Measurements from ENCODE around the gene FCER1G. TPM values are rescaled to one million over a fixed set of nuclear protein-coding genes. Genes with fewer than 3 reads are reported as not detected.

FCER1G gene
- total RNA-seq, 1 donor = not detected

DNA sequence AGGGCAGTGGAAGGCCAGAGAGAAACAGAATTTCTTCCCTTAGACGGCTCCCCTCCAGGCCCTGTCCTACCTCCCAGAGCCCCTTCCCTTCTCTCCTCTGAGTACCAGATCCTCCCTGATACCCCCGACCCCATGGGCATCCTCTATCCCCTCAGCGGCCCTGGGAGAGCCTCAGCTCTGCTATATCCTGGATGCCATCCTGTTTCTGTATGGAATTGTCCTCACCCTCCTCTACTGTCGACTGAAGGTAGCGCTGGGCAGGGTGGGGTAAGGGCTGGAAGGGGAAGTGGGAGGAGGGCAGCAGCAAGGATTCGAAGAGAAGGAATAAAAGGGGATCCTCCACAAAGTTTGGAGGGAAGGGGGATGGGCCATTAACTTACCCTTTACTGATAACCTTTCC lies 2.7 kb downstream of the FCER1G start:
- TF ChIP-seq, protein P1, sequence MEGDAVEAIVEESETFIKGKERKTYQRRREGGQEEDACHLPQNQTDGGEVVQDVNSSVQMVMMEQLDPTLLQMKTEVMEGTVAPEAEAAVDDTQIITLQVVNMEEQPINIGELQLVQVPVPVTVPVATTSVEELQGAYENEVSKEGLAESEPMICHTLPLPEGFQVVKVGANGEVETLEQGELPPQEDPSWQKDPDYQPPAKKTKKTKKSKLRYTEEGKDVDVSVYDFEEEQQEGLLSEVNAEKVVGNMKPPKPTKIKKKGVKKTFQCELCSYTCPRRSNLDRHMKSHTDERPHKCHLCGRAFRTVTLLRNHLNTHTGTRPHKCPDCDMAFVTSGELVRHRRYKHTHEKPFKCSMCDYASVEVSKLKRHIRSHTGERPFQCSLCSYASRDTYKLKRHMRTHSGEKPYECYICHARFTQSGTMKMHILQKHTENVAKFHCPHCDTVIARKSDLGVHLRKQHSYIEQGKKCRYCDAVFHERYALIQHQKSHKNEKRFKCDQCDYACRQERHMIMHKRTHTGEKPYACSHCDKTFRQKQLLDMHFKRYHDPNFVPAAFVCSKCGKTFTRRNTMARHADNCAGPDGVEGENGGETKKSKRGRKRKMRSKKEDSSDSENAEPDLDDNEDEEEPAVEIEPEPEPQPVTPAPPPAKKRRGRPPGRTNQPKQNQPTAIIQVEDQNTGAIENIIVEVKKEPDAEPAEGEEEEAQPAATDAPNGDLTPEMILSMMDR (IDR thresholded peaks at IDR 0.05; ENCODE audit: insufficient read depth, low read length) = no peak

DNA sequence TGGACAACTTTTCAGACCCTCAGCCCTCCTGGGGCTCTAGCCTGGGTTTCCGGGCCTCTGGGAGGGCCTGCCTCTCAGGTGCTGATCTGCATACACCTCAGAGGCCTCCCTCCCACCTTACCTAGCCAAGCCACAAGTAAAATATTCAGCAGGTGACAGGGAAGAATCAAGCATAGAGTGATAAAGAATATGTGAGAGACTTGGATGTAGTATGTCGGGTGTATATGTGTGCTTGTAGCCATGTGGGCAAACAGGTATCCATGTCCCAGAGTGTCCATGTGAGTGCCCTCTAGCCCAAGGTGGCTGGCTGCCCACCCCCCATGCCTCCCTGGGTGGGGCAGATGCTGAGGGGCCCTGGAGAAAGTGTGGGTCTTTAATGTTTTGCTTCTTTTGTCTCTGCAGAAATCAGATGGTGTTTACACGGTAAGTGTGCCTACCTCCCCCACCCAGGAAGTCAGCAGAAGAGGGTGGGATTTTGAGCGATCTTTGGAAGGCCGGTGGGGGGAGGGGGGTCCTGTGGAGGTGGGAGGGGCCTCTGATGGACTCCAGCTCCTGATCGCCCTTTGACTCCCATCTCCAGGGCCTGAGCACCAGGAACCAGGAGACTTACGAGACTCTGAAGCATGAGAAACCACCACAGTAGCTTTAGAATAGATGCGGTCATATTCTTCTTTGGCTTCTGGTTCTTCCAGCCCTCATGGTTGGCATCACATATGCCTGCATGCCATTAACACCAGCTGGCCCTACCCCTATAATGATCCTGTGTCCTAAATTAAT lies 3.4 kb downstream of the FCER1G start:
- TF ChIP-seq, protein P1 (IDR thresholded peaks at IDR 0.05; ENCODE audit: insufficient read depth, low read length) = no peak
- no peak overlapping the region for H3K4me3 ChIP-seq (ENCODE audit: low read depth, low read length)
- DNase-seq (ENCODE audit: low read depth) = no peak

More for the DNA sequence above, 2.7 kb downstream of the FCER1G start:
- H3K4me3 ChIP-seq (ENCODE audit: low read depth, low read length) = no peak overlapping the region
- no peak for DNase-seq (ENCODE audit: low read depth)

DNA sequence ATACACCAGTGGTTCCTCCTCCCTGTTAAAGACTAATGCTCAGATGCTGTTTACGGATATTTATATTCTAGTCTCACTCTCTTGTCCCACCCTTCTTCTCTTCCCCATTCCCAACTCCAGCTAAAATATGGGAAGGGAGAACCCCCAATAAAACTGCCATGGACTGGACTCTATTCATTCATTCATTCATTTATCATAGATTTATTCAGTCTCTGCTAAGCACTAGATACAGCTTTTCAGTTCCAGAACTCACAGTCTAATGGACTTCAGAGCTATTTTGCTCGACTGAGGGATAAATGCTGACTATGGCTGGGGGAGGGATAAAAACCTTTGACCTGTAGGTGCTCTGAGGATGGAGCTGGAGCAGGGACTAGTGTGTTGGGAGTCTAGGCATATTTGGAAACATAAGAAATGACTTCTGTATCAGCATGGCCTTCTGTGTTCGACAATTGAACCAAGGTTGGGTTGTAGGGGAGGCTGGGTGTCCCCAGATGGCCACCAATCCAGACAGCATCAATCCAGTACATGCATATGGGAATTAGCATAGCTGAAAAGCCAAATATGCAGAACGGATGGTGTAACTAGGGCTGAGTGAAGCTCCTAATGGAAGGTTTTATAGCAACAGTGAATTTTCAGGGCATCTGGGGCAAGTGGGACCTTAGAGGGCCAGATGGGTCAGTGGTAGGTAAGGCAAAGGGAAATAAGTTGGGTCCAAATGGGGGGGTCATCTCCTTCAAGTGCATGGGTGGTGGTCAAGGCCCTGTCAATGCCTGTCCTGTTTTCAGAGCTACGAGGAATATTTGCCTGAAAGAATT lies 4.2 kb downstream of the FCER1G start:
- no peak for DNase-seq (ENCODE audit: low read depth)
- TF ChIP-seq, protein P1 (IDR thresholded peaks at IDR 0.05; ENCODE audit: insufficient read depth, low read length) = no peak
- no peak overlapping the region for H3K4me3 ChIP-seq (ENCODE audit: low read depth, low read length)

DNA sequence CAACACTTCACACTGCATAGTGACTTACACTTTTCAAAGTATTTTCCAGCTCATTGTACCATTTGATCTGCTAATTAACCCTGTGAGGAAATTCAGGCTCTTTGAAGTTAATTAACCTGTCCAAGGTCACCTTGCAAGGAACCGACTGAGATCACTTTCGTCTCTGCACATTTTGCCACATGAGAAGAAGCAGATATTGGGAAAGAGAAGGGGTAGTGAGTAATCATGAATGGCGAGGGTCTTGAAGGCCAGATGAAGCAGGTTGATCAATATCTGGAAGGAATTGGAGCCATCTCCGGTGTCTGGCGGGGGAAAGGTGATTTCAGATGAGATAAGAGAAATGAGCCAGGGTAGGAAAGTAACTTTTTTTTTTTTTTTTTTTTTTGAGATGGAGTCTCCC lies 4.9 kb downstream of the FCER1G start:
- DNase-seq (ENCODE audit: low read depth) = no peak
- TF ChIP-seq, protein P1 (IDR thresholded peaks at IDR 0.05; ENCODE audit: insufficient read depth, low read length) = no peak
- no peak overlapping the region for H3K4me3 ChIP-seq (ENCODE audit: low read depth, low read length)

DNA sequence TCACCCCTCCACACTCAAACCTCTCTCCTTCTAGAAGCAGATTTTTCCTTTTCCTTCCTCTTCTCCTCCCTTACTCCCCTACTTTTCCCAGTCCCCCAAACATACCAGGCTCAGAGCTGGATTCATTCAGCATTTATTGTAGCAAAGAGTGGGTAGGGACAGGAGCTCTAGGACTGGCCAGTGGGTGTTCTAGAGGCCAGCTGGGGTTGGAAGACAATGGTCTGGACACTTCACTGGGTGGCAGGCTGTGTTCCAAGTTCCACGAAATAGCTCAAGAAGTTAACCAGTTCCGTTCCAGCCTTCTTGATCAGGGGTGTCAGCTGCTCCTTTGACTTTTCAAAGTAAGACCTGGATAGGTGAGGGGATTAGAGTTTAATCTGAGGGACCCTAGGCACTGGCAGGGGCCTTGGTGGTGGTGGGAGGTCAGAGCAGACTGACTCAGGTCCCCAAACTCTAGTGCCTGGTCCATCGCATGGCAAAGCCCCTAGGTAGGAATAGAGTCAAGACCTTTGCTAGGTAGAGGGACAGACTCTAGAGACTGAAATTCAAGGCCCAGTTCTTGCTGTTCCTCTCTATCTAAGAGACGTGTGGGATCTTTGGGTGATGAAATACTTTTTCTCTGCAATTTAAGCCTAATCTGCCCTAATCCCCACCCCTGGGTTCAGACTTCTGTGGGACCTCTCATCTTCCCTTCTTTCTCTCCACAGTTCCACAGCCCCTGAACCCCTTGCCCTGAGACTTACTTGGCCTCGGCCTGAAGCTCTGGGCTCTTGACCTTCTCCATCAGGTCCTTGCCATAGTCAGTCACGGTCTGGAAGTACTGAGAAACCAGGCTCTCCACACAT lies 7.3 kb downstream of the FCER1G start:
- no peak for DNase-seq (ENCODE audit: low read depth)
- TF ChIP-seq, protein P1 (IDR thresholded peaks at IDR 0.05; ENCODE audit: insufficient read depth, low read length) = no peak
- H3K4me3 ChIP-seq (ENCODE audit: low read depth, low read length) = no peak overlapping the region
